Measurements from ENCODE around the gene NHS. TPM values are rescaled to one million over a fixed set of nuclear protein-coding genes. Genes with fewer than 3 reads are reported as not detected.

Gene NHS
- total and polyA plus RNA-seq, 2 of the 4 experiments (the other 2 are of a cell fraction): 0.36 to 0.90 TPM

DNA sequence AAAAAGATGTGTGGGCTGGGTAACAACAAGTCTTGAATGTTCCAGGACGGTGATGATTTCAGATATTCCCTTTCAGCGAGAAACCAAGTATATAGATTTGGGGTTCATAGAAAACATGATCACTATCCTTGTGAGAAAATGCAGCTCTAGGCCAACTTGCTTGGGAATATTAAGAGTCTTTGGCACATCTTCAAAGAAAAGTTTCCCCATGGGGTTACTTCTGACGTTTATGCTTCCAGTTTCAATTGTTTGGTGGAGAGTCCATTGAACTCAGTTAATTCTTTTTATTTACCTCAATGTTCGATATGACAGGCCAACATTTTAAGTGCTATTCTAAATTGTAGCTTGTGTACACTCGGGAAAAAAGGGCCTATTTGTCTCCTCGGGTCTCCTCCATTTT is 126.7 kb downstream of the NHS start:
- Histone ChIP-seq H2AFZ (replicated peaks; ENCODE audit: low read length, poor library complexity) (no peak overlapping the region), H2BK15ac (ENCODE audit: low read depth, low read length) (no peak overlapping the region), H3K18ac (ENCODE audit: low read depth, low read length) (no peak overlapping the region), H4K5ac (ENCODE audit: low read depth, low read length) (no peak overlapping the region), H3K14ac (replicated peaks; ENCODE audit: low read depth, low read length) (no peak overlapping the region), H3K36me3 (ENCODE audit: control insufficient read depth, insufficient read depth, low read length) (no peaks in the 10 kb centered on the region), H3K9me3 (ENCODE audit: control insufficient read depth, insufficient read depth, low read length) (peaks cover 3% of the 10 kb centered on the region; the same call in 1 of the 2 replicates), H3K27ac (ENCODE audit: insufficient read depth, low read length) (no peak overlapping the region), H4K20me1 (ENCODE audit: insufficient read depth, low read length) (no peaks in the 10 kb centered on the region), H2AK5ac (ENCODE audit: low read depth, low read length) (no peak overlapping the region), H4K91ac (ENCODE audit: insufficient read depth, low read depth, low read length) (no peak overlapping the region), H3K4me1 (ENCODE audit: control insufficient read depth, insufficient read depth, low read length) (no peaks in the 10 kb centered on the region), H2AK9ac (replicated peaks; ENCODE audit: low read depth, low read length, poor library complexity) (no peak overlapping the region), H2BK120ac (ENCODE audit: low read depth, low read length) (no peak overlapping the region), H3K56ac (ENCODE audit: extremely low read depth, insufficient read depth, low read length) (no peak overlapping the region), H2BK20ac (ENCODE audit: low read depth, low read length) (no peak overlapping the region), H2BK5ac (ENCODE audit: low read depth, low read length, poor library complexity, severe bottlenecking) (no peak overlapping the region), H3K4me2 (ENCODE audit: low read depth, low read length) (no peak overlapping the region), H3K23ac (ENCODE audit: low read depth, low read length) (no peak overlapping the region), H3K4ac (ENCODE audit: low read depth, low read length) (no peak overlapping the region), H3K4me3 (ENCODE audit: insufficient read depth, low read depth, low read length) (no peak overlapping the region), H3K79me1 (ENCODE audit: low read depth in 1 of 2, low read length in 2 of 2) (no peaks in the 10 kb centered on the region), H3K9ac (ENCODE audit: low read depth, low read length) (no peak overlapping the region), H3K9me1 (ENCODE audit: insufficient read depth, low read length) (no peaks in the 10 kb centered on the region), H3K27me3 (ENCODE audit: control insufficient read depth, insufficient read depth, low read length) (peaks cover 2% of the 10 kb centered on the region; the same call in 1 of the 2 replicates), H4K8ac (ENCODE audit: low read depth in 2 of 2, low read length in 2 of 2) (no peak overlapping the region)
- no CpG with 5 or more reads among the region's 6 CpGs for WGBS, 2 experiments (ENCODE audit: extremely low coverage in 2 of 2, insufficient read length in 1 of 2)
- TF ChIP-seq, protein P1, sequence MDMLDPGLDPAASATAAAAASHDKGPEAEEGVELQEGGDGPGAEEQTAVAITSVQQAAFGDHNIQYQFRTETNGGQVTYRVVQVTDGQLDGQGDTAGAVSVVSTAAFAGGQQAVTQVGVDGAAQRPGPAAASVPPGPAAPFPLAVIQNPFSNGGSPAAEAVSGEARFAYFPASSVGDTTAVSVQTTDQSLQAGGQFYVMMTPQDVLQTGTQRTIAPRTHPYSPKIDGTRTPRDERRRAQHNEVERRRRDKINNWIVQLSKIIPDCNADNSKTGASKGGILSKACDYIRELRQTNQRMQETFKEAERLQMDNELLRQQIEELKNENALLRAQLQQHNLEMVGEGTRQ (IDR thresholded peaks at IDR 0.05; ENCODE audit: low read depth, low read length): no peak
- TF ChIP-seq MAZ (IDR thresholded peaks at IDR 0.05; ENCODE audit: borderline replicate concordance, low read depth, low read length): no peak
- TF ChIP-seq CEBPB (IDR thresholded peaks at IDR 0.05; ENCODE audit: low read depth, low read length): no peak
- no peak for TF ChIP-seq FOS (IDR thresholded peaks at IDR 0.05; ENCODE audit: low read depth, low read length)
- TF ChIP-seq POLR2A (IDR thresholded peaks at IDR 0.05; ENCODE audit: low read depth, low read length): no peak
- TF ChIP-seq RFX5 (IDR thresholded peaks at IDR 0.05; ENCODE audit: low read depth, low read length): no peak
- TF ChIP-seq CHD1 (IDR thresholded peaks at IDR 0.05; ENCODE audit: low read depth, low read length): no peak
- no peak for TF ChIP-seq NFE2L2 (IDR thresholded peaks at IDR 0.05; ENCODE audit: low read depth, low read length)
- no peak for TF ChIP-seq SMC3 (IDR thresholded peaks at IDR 0.05; ENCODE audit: low read depth, low read length)
- TF ChIP-seq MAFK (IDR thresholded peaks at IDR 0.05; ENCODE audit: low read depth, low read length): no peak
- TF ChIP-seq, protein P2, sequence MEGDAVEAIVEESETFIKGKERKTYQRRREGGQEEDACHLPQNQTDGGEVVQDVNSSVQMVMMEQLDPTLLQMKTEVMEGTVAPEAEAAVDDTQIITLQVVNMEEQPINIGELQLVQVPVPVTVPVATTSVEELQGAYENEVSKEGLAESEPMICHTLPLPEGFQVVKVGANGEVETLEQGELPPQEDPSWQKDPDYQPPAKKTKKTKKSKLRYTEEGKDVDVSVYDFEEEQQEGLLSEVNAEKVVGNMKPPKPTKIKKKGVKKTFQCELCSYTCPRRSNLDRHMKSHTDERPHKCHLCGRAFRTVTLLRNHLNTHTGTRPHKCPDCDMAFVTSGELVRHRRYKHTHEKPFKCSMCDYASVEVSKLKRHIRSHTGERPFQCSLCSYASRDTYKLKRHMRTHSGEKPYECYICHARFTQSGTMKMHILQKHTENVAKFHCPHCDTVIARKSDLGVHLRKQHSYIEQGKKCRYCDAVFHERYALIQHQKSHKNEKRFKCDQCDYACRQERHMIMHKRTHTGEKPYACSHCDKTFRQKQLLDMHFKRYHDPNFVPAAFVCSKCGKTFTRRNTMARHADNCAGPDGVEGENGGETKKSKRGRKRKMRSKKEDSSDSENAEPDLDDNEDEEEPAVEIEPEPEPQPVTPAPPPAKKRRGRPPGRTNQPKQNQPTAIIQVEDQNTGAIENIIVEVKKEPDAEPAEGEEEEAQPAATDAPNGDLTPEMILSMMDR (conservative IDR thresholded peaks at IDR 0.05; ENCODE audit: low read depth, low read length): no peak
- no peak for TF ChIP-seq MXI1 (IDR thresholded peaks at IDR 0.05; ENCODE audit: borderline replicate concordance, low read depth, low read length)
- no peak for TF ChIP-seq BHLHE40 (IDR thresholded peaks at IDR 0.05; ENCODE audit: low read depth, low read length)
- TF ChIP-seq RAD21 (IDR thresholded peaks at IDR 0.05; ENCODE audit: low read length): no peak
- ATAC-seq (ENCODE audit: low read depth): no peak
- dilution Hi-C loops (cut with HindIII; ENCODE audit: low sequenced_read_pairs, unreplicated experiment): no loop called here
- ChIA-PET POLR2A (ENCODE audit: unreplicated experiment) (no interaction called here), CTCF (no interaction called here)
- intact Hi-C loops (cut with micrococcal nuclease): no loop called here
- in situ Hi-C loops (cut with MboI; ENCODE audit: low sequenced_read_pairs): no loop called here
- no peak for DNase-seq
- no TSS peak for BruUV-seq (replicated peaks)
